SK-N-SH (cell line): ENCODE results near the gene HUNK. TPM values are rescaled to one million over a fixed set of nuclear protein-coding genes. Genes with fewer than 3 reads are reported as not detected.
"Not testable (repeated sequence)": the region's sequence is repeated elsewhere in the genome, so short reads cannot be mapped to it uniquely, and the experiment has no call there.

Experiments
- CTCF ChIA-PET: fragments of 300-600, 350-600 bp; formaldehyde crosslinking; extraction: SDS; loops from one replicate; lab custom pipeline; 2021; lab: Yijun Ruan, JAX
- POLR2A ChIA-PET: fragments of 350-600 bp; sonication (Branson Sonifier 250); formaldehyde crosslinking; extraction: SDS; loops from one replicate; lab custom pipeline; 2020; ENCODE audit warnings: antibody characterized with exemption, inconsistent platforms; lab: Yijun Ruan, JAX
- DNase-seq: peaks from one replicate; pipeline ENCODE4 v3.0.0; 2012
- H2AFZ ChIP-seq: fragments of 200-600 bp; sonication (generic); 2 replicates; pipeline ENCODE4 v1.8.1; 2016; ENCODE audit warnings: antibody characterized with exemption, mild to moderate bottlenecking, low read depth
- H3F3A ChIP-seq: fragments of 200-600 bp; sonication (generic); replicated peaks from 2 replicates; pipeline ENCODE3; 2016; ENCODE audit warnings: antibody characterized with exemption, mild to moderate bottlenecking; ENCODE audit not compliant: insufficient read depth
- H3K27ac ChIP-seq, 2 experiments: fragments of 200-500 bp in 1 of 2; fragments of 200-600 bp in 1 of 2; sonication (Bioruptor generic) in 1 of 2; sonication (generic), shearing (Covaris generic) in 1 of 2; 2 replicates each; pipeline versions ENCODE4 v1.5.1 to v1.6.1; 2014 to 2016; ENCODE audit warnings: low read depth in 2 of 2, inconsistent platforms in 1 of 2, low read length in 1 of 2, mild to moderate bottlenecking in 1 of 2, mixed read lengths in 1 of 2
- H3K27me3 ChIP-seq: fragments of 200-600 bp; sonication (generic), shearing (Covaris generic); 2 replicates; pipeline ENCODE4 v1.6.1; 2016; ENCODE audit warnings: mixed run types; ENCODE audit not compliant: insufficient read depth
- H3K36me3 ChIP-seq, 2 experiments: fragments of 200-500 bp in 1 of 2; fragments of 200-600 bp in 1 of 2; sonication (Bioruptor generic) in 1 of 2; sonication (generic) in 1 of 2; replicated peaks in 1 of 2; 2 replicates each; pipeline versions ENCODE3 to v1.5.1; 2014 to 2016; ENCODE audit warnings: low read length in 1 of 2, mild to moderate bottlenecking in 1 of 2; ENCODE audit not compliant: insufficient read depth in 2 of 2, control insufficient read depth in 1 of 2
- H3K4me1 ChIP-seq, 2 experiments: fragments of 200-500 bp in 1 of 2; fragments of 200-600 bp in 1 of 2; sonication (Bioruptor generic) in 1 of 2; sonication (generic), shearing (Covaris generic) in 1 of 2; 2 replicates each; pipeline versions ENCODE4 v1.5.1 to v1.6.1; 2014 to 2016; ENCODE audit warnings: low read depth in 1 of 2, low read length in 1 of 2, mixed run types in 1 of 2; ENCODE audit not compliant: insufficient read depth in 2 of 2, control insufficient read depth in 1 of 2
- H3K4me2 ChIP-seq: fragments of 200-600 bp; sonication (generic), shearing (Covaris generic); 2 replicates; pipeline ENCODE4 v1.6.1; 2017; ENCODE audit warnings: mixed run types
- H3K4me3 ChIP-seq, 2 experiments: fragments of 200-500 bp in 1 of 2; fragments of 200-600 bp in 1 of 2; sonication (Bioruptor generic) in 1 of 2; sonication (generic), shearing (Covaris generic) in 1 of 2; 2 replicates each; pipeline versions ENCODE4 v1.5.1 to v1.8.1; 2014 to 2016; ENCODE audit warnings: low read depth in 2 of 2, inconsistent platforms in 1 of 2, low read length in 1 of 2, mild to moderate bottlenecking in 1 of 2, mixed read lengths in 1 of 2, moderate library complexity in 1 of 2
- H3K79me2 ChIP-seq: fragments of 200-600 bp; sonication (generic); 2 replicates; pipeline ENCODE4 v1.8.1; 2017; ENCODE audit warnings: mild to moderate bottlenecking; ENCODE audit not compliant: insufficient read depth
- H3K9ac ChIP-seq: fragments of 200-600 bp; sonication (generic); 2 replicates; pipeline ENCODE4 v1.6.1; 2017; ENCODE audit warnings: mixed run types
- H3K9me2 ChIP-seq: fragments of 200-600 bp; sonication (generic); 2 replicates; pipeline ENCODE4 v1.6.1; 2017; ENCODE audit warnings: mixed run types
- H3K9me3 ChIP-seq: fragments of 200-600 bp; sonication (generic); 2 replicates; pipeline ENCODE4 v1.6.1; 2017; ENCODE audit warnings: mixed run types, mild to moderate bottlenecking, moderate library complexity
- H4K20me1 ChIP-seq: fragments of 200-600 bp; sonication (generic); 2 replicates; pipeline ENCODE4 v1.6.1; 2017; ENCODE audit warnings: mild to moderate bottlenecking, mixed run types; ENCODE audit not compliant: insufficient read depth
- ELF1 ChIP-seq: IDR thresholded peaks from 2 replicates; pipeline ENCODE4 v1.4.0; 2012
- EP300 ChIP-seq, 2 experiments: IDR thresholded peaks; 2 replicates each; pipeline versions ENCODE4 v1.4.0 to v1.6.1; 2012; ENCODE audit warnings: borderline replicate concordance in 1 of 2, low read depth in 1 of 2, low read length in 1 of 2
- GATA2 ChIP-seq: sonication (generic); formaldehyde crosslinking; IDR thresholded peaks from 2 replicates; pipeline ENCODE4 v1.5.0; 2020; ENCODE audit warnings: mild to moderate bottlenecking, missing genetic modification reagents
- IRF3 ChIP-seq: fragments of 150-350 bp; IDR thresholded peaks from 2 replicates; pipeline ENCODE4 v1.6.1; 2016; ENCODE audit warnings: mild to moderate bottlenecking, low read depth, low read length
- MAX ChIP-seq: IDR thresholded peaks from 2 replicates; pipeline ENCODE4 v1.4.0; 2012; ENCODE audit warnings: low read depth
- MEF2A ChIP-seq: IDR thresholded peaks from 2 replicates; pipeline ENCODE4 v1.4.0; 2012; ENCODE audit warnings: low read depth, borderline replicate concordance
- NRF1 ChIP-seq: IDR thresholded peaks from 2 replicates; pipeline ENCODE4 v1.6.1; 2012; ENCODE audit warnings: low read depth, mild to moderate bottlenecking, low read length
- REST ChIP-seq: IDR thresholded peaks from 2 replicates; pipeline ENCODE4 v1.6.1; 2012; ENCODE audit warnings: mild to moderate bottlenecking, low read depth, low read length, moderate library complexity
- RFX5 ChIP-seq: IDR thresholded peaks from 2 replicates; pipeline ENCODE4 v1.6.1; 2012; ENCODE audit warnings: mild to moderate bottlenecking, improper control_type of control experiment, low read length
- SIN3A ChIP-seq: IDR thresholded peaks from 2 replicates; pipeline ENCODE4 v1.6.1; 2012; ENCODE audit warnings: low read depth, mild to moderate bottlenecking, low read length, moderate library complexity, borderline replicate concordance
- SMC3 ChIP-seq: IDR thresholded peaks from 2 replicates; pipeline ENCODE4 v1.6.1; 2012; ENCODE audit warnings: low read depth, low read length, improper control_type of control experiment
- TAF1 ChIP-seq: IDR thresholded peaks from 2 replicates; pipeline ENCODE4 v1.6.1; 2012; ENCODE audit warnings: low read depth, mild to moderate bottlenecking, low read length, moderate library complexity, borderline replicate concordance
- TCF12 ChIP-seq: IDR thresholded peaks from 2 replicates; pipeline ENCODE4 v1.4.0; 2012
- TEAD4 ChIP-seq: IDR thresholded peaks from 2 replicates; pipeline ENCODE4 v1.4.0; 2012; ENCODE audit warnings: mild to moderate bottlenecking, borderline replicate concordance; ENCODE audit not compliant: insufficient read depth
- USF2 ChIP-seq: fragments of 150-350 bp; IDR thresholded peaks from 2 replicates; pipeline ENCODE4 v1.6.1; 2017; ENCODE audit warnings: antibody characterized with exemption, low read length, low read depth, borderline replicate concordance
- WGBS: methylation state at CpG from one replicate; pipeline ENCODE4 v1.1.6; 2017; ENCODE audit warnings: low lambda C conversion rate; 5-methylcytosine and 5-hydroxymethylcytosine counted together
- polyA plus RNA-seq, 3 experiments: library from polyadenylated mRNA; depleted of rRNA; stranded (reverse); fragments of >200 nt; gene quantifications; 2 replicates each; pipeline ENCODE4 v1.2.3, GENCODE V29; 2012

The HUNK gene
- polyA plus RNA-seq, 1 of the 3 experiments (the other 2 are of a cell fraction), result 0.31 TPM

GRCh38 chr21:31857096-31857495, 15.7 kb upstream of the HUNK start:
- Histone ChIP-seq H3K4me2 (no peak overlapping the region), H3K4me1 (no peaks in the 10 kb centered on the region), H3F3A (no peaks in the 10 kb centered on the region), H3K9me3 (no peaks in the 10 kb centered on the region), H3K27ac (no peak overlapping the region), H3K36me3 (no peaks in the 10 kb centered on the region), H3K4me3 (no peak overlapping the region), H2AFZ (no peak overlapping the region), H3K79me2 (no peaks in the 10 kb centered on the region), H3K9ac (no peak overlapping the region), H3K9me2 (no peaks in the 10 kb centered on the region), H3K27me3 (no peaks in the 10 kb centered on the region), H4K20me1 (no peaks in the 10 kb centered on the region)
- TF ChIP-seq TEAD4 (no peak), IRF3 (no peak), ELF1 (no peak), SIN3A (no peak), MAX (no peak), RFX5 (no peak), TCF12 (no peak), GATA2 (CRISPR knock-in tag) (no peak), NRF1 (no peak)
- ChIA-PET POLR2A (no interaction called here), CTCF (interaction anchor here (1.5 kb wide), 1 partner anchor 71 kb away, joined by 5 read pairs; no protein-coding TSS in a partner anchor)
- no peak for DNase-seq
- 82% methylated on average over 7 of the region's 7 CpGs for WGBS

GRCh38 chr21:31857631-31858030, 15.2 kb upstream of the HUNK start:
- H3K4me3 ChIP-seq, H3K9me2 ChIP-seq, H3F3A ChIP-seq, H2AFZ ChIP-seq, H3K36me3 ChIP-seq, DNase-seq, H3K79me2 ChIP-seq, H4K20me1 ChIP-seq, H3K4me1 ChIP-seq, H3K27ac ChIP-seq, H3K27me3 ChIP-seq, POLR2A ChIA-PET, H3K4me2 ChIP-seq, H3K9ac ChIP-seq, H3K9me3 ChIP-seq: not testable (repeated sequence)
- CTCF ChIA-PET, result interaction anchor here (1.5 kb wide), 1 partner anchor 72 kb away, joined by 5 read pairs; no protein-coding TSS in a partner anchor
- WGBS, result 79% methylated on average over 7 of the region's 7 CpGs

- no peaks in the 10 kb centered on the region for H3F3A ChIP-seq
- H3K4me3 ChIP-seq, result no peak overlapping the region
- no peak overlapping the region for H3K27ac ChIP-seq
- ChIA-PET CTCF (interaction anchor here (1.0 to 3.0 kb wide), 3 partner anchors 13 to 397 kb away, joined by 3 to 14 read pairs (median 8); no protein-coding TSS in a partner anchor), POLR2A (no interaction called here)
- H3K9me2 ChIP-seq, result no peaks in the 10 kb centered on the region
- H3K36me3 ChIP-seq, result no peaks in the 10 kb centered on the region
- no peaks in the 10 kb centered on the region for H3K9me3 ChIP-seq
- no peak overlapping the region for H3K4me2 ChIP-seq
- no peak overlapping the region for H3K9ac ChIP-seq
- H4K20me1 ChIP-seq, result no peaks in the 10 kb centered on the region
- H2AFZ ChIP-seq, result no peak overlapping the region
- no peak for DNase-seq
- WGBS, result 62% methylated on average over 3 of the region's 3 CpGs
- no peaks in the 10 kb centered on the region for H3K27me3 ChIP-seq
- no peaks in the 10 kb centered on the region for H3K79me2 ChIP-seq
- H3K4me1 ChIP-seq, result no peaks in the 10 kb centered on the region
- no peak for TF ChIP-seq EP300 (IDR thresholded peaks at IDR 0.05; ENCODE audit: borderline replicate concordance in 1 of 2, low read depth in 1 of 2, low read length in 1 of 2)
- TF ChIP-seq TAF1, result no peak
- TF ChIP-seq SMC3, result no peak
- TF ChIP-seq USF2, result no peak
- TF ChIP-seq REST, result no peak
- no peak for TF ChIP-seq MEF2A
Measured at GRCh38 chr21:31860851-31861250, 12.0 kb upstream of the HUNK start.
